Tibial nerve (tissue), 4 donors: ENCODE measurements around the gene COX4I1.

Source experiments
- CTCF ChIP-seq, 5 experiments: fragments of 200-600 bp in 3 of 5; fragments of 450-650 bp in 2 of 5; sonication (generic) in 3 of 5; IDR thresholded peaks; one replicate each; pipeline ENCODE4 v1.5.1; 2016 to 2019; ENCODE audit warnings: antibody characterized with exemption in 5 of 5, mild to moderate bottlenecking in 3 of 5, moderate library complexity in 2 of 5
- EP300 ChIP-seq, 2 donors: sonication (generic); formaldehyde crosslinking; IDR thresholded peaks; one replicate each; pipeline ENCODE4 v1.6.1; 2017; ENCODE audit warnings: antibody characterized with exemption in 2 of 2, mild to moderate bottlenecking in 1 of 2

- TF ChIP-seq EP300 (IDR thresholded peaks at IDR 0.05) = no peak
- TF ChIP-seq CTCF (IDR thresholded peaks at IDR 0.05) = no peak
Measured at GRCh38 chr16:85856079-85856478, 56.6 kb downstream of the COX4I1 start.
